Stimulated activated CD4-positive, alpha-beta T cell treated with anti-CD3 and anti-CD28 coated beads, Interleukin-2, amount 100 ng/mL, for 4 hours (primary cell): Measurements from ENCODE around the gene IFI27.

ENCODE experiments used
- DNase-seq: peaks from one replicate; pipeline ENCODE4 v3.0.0-alpha.2; 2020; ENCODE audit warnings: low read depth

The IFI27 gene

DNA sequence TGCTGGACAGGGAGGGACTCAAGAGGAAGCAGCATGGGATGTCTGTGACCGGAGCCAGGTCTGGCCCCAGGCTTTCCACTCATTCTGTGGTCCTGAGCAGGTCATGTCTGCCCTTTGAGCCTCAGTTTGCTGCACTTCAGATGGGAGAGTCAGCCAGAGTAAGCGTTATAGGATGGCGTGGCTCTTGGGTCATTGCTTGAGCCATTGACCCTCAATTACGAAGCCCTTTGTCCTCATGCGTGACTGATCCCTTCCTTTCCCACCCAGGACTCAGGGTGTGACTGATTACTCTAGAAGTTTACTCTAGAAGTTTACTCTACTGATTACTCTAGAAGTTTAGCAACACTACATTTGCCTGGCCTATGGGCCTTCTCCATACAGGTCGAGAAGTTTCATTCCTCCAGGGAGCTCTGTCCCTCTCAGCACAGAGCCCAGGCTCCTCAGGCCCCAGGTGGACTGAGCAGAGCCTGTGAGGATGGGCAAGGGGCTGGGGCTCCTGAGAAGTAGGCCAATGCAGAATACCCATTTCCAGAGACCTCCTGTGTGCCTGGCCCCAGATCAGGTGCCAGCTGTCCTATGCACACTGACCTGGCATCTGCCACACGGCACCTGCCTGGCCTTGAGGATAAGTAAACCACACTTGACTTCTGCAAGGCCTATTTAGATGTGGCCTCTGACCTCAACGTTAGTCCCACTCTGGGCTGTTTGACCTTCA lies 7.6 kb upstream of the IFI27 start:
- DNase-seq: no peak

DNA sequence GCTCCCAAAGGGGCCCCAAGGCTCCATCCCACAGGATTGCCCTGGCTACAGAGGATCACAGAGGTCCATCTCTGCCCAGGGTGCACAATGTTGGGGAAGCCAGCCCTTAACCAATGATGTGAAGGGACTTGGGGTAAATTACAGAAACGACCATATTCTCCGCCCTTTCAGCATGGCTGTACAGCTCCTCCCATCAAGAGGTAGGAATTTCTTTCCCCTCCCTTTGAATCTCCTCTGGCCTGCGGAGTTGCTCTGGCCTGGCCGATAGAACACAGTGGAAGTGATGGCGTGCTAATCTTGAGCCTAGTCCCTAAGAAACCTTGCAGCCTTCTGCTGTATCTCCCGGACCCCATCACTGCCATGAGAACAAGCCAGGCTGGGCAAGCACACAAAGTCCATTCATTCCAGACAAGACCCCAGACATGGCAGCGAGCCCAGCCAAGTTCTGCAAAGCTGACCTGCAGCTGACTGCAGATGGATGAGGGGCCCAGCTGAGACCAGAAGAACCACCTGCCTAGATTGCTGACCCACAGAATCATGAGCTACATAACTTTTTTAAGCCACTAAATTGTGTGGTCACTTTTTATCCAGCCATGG lies 6.9 kb upstream of the IFI27 start:
- no peak for DNase-seq

DNA sequence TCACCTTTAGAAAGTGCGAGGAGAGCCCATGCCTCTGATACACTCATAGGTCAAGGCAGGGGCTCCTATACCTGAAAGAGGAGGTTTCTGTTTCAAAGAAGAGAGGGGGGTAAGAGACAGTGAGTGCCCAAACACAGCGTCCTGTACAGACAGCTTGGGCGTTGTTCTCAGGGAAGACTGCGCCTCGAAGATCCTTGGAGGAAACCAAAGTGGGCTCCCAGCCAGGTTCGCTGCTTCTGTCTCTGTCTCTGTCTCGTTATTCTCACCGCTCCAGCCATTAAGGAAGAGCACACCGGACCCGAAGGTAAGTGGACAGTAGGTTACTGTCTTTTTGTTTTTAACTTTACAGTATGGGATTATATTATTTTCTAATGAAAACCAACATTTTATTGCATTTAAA lies 5.8 kb upstream of the IFI27 start:
- no peak for DNase-seq

DNA sequence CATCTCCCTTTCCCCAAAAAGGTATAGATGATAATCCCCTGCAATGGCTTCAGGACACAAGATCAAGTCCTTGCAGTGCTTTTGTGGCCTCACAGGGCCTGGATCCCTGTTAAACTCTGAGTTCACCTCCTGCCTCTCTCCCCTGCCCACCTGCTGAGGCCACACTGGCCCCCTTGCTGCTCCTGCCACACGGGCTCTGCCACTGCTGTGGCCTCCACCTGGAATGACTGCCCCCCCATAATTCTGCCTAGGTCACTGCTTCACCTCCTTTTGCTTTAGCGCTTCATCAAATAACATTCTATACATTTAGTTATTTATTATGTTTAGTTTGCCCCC lies 653 bp upstream of the IFI27 start:
- no peak for DNase-seq

DNA sequence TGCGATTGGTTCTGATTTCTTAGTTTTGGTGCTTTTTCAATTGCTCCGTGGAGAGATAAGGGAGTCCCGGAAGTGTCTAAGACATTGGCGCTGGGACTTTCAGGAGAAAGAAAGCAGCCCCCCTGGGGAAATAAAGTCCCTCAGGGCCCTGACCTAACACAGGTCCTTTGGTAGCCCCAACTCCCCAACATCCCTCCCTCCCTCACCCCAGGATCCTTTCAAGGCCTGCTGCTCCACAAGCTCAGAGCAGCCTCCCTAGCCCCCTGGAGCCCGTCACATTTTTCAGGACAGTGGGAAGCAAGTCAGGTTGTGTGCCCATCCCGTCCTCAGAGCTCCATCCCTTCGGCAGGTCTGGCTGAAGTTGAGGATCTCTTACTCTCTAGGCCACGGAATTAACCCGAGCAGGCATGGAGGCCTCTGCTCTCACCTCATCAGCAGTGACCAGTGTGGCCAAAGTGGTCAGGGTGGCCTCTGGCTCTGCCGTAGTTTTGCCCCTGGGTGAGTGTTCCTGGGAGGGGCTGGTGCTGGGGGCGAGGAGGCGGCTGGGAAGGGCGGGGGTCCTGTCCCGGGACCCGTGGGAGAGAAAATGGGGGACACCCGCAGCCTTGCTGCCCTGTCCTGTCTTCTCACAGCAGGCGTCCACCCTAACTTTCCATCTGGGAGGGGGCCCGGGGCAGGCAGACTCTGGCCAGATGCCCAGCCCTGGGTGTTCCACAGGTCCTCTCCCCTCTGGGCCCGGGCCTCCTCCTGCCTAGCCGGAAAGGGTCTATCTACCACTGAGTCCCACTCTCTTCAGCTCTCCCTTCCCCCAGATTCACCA lies 950 bp downstream of the IFI27 start:
- DNase-seq: no peak

DNA sequence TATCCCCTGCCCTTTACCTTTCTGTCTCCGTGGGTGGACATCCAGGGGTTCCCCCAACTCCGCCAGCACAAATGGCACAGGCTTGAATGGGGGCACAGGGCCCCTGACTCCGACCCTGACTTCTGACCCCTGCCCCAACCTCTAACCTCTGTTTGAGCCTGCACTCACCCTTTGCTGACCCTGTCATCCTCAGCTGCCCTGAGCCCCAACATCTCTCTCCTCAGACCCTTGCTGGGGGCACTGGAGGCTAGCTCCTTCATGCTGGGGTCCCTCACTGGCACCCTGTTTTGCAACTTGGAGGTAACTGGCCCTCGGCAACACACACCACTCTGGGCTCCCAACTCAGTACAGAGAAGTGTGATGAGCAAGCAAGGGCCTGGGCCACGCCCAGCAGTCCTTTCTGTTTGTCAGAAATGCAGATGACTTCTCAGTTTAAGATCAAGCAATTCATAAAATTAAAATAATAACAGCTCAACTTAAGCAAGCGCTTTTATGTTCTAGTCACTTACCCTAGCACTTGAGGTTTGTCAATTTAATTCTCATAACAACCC lies 2.1 kb downstream of the IFI27 start:
- DNase-seq: no peak

DNA sequence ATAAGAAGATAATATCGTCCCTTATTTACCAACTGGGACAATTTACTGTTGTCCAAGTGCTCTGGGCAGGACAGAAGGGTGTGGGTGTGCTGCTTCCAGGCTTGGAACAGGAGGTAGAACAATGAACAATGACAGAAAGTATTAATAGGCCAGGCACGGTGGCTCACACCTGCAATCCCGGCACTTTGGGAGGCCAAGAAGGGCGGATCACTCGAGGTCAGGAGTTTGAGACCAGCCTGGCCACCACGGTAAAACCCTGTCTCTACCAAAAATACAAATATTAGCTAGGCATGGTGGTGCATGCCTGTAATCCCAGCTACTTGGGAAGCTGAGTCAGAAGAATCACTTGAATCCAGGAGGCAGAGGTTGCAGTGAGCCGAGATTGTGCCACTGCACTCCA lies 2.5 kb downstream of the IFI27 start:
- no peak for DNase-seq

DNA sequence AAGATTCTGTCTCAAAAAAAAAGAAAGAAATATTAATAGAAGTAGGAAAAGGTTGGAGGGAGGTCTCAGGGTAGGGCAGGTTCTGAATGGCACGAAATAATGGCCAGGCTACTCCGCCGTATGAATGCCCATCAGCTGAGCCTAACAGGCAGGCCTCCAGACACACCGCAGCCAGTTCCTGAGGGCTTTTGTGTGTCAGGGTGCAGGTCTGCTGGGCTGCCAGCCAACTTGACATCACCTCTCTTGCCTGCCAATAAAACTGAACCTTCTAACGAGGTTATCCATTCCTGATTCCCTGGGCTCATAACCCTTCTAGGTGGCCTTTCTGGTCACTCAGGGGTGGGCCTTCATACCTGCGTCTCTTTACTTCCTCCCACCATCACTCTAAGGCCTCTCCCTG lies 3.0 kb downstream of the IFI27 start:
- DNase-seq: no peak

DNA sequence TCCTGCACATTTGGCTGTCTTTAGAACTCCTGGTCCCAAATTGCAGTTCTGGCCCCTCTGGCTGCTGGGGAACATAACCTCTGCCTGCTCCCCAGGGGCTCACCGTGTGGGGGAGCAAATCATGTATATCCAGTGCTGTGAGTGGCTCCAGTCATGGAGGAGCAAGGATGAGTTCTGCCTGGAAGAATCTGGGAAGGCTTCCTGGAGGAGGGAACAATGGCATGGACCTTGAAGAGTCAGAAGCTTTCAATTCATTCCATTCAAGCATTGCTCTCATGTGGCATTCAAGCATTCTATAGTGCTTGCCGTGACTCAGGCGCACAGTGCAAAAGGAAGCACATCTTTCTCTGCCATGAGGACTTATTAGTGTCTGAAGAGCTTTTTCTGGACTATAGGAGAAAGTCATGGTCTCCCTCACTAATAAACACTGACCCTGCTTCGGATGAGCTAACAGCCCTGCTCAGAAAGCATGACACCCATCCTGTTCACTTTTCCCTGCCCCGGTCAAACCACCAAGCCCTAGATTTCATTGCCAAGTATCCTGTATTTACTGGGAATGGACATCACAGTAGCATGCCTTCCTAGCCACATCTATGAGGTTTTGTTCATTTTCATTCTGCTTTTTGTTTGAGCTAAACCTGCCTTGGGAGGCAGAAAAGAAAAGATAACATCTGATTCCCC lies 3.5 kb downstream of the IFI27 start:
- DNase-seq: no peak

DNA sequence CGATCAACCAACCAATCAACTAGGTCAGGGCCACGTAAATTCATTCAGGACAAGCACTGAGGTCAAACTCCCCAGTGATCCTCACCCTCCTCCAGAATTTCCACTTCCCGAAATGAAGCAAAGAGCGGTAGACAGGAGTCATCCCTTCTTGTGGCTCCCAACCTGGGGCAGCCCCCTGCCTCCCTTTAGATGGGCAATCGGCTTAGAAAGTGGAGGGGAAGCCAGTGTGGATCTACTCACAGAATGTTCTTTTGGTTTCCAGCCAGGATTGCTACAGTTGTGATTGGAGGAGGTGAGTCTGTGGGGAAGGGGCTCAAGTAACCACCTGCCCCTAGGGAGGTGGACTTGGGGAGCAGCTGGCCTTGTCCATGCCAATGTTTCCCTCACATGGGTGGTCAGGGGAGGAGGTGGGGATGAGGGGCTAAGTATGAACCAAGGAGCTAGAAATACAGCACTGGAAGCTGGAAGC lies 4.1 kb downstream of the IFI27 start:
- no peak for DNase-seq

DNA sequence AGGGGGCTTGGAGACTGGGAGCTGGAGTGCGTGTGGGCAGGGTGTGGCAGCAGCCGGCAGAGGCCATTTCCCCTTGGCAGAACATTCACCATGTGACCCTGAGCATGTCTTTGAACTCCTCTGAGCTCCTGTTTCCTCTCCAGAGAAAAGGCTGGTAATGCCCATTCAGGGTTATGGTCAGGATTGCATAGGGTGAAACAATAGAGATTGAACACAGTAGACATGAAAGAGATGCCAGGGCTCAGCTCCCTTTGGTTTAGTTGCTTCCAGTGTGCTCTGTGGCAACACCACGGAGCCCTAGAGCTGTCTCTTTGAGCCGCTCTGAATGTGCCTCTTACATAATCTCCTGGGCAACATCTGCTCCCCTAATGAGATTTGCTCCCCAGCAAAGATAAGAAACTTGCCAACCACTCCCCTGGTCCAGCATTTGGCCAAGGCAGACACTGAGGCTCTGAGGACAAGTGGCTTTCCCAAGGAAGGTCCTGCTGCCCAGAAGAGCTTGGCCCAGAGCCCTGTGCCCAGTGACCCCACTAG lies 4.6 kb downstream of the IFI27 start:
- no peak for DNase-seq

DNA sequence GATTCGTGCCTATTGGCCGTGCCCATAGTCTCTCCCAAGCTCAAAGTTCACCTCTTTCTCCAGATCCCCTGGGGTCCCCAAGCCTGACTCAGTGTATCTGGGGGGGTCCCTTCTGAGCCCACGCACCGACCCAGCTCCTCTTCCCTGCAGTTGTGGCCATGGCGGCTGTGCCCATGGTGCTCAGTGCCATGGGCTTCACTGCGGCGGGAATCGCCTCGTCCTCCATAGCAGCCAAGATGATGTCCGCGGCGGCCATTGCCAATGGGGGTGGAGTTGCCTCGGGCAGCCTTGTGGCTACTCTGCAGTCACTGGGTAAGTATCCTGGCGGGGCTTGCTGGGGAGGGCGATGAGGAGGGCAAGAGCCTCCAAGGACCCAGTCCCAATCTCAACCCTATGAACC lies 5.1 kb downstream of the IFI27 start:
- DNase-seq: no peak

DNA sequence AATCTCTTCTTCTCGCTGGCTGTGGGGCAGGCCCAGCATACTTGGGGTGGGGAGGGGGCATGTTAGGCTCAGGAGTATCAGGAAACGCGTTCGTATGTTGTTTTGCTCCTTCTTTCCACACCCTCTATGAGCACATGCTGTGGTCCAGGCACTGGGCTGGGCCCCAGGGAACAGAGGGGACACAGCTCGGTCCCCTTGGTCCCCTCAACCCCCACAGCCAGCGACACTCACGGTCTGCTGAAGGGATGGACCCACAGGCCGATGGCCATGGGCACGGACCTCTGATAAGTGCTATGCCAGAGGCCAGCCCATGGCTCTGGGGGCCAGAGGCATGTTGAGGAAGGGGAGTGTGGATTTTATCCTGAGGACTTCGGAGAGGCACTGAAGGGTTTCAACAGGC lies 6.2 kb downstream of the IFI27 start:
- DNase-seq: no peak

DNA sequence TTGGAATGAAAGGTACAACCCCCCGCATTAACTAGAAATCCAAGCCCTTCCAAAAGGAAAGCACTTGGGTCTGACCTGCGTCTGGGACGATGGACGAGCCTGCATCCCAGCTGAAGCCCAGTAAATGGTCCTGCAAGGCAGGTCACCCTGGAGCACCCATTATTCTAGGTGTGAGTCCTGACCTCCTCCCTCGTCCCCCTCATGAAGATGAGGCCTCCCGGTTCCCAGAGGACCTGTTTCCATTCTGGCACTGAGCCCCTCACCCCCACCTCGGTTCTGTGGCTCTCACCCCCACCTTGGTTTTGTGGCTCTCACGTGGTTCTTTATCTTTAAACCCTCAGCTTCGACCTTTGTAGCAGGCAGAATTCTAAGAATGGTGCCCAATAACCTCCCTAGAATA lies 7.3 kb downstream of the IFI27 start:
- no peak for DNase-seq

DNA sequence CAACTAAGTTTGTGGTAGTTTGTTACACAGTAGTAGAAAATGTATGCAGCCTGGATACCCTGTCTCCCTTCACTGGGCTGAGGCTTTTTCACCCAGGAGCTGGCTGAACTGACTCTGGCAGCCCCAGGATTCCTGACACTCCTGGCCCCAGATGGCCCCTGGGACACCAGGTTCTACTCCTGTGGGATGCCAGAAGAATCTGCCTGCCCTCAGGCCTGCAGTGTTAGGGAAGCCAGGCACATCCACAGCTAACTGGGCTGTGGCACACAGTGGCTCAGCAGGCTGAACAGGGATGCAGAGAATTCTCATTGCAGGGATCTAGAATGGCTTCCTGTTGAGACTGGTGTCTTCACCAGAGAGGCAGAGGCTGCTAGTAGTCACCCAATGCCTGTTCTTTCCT lies 8.5 kb downstream of the IFI27 start:
- DNase-seq: no peak

DNA sequence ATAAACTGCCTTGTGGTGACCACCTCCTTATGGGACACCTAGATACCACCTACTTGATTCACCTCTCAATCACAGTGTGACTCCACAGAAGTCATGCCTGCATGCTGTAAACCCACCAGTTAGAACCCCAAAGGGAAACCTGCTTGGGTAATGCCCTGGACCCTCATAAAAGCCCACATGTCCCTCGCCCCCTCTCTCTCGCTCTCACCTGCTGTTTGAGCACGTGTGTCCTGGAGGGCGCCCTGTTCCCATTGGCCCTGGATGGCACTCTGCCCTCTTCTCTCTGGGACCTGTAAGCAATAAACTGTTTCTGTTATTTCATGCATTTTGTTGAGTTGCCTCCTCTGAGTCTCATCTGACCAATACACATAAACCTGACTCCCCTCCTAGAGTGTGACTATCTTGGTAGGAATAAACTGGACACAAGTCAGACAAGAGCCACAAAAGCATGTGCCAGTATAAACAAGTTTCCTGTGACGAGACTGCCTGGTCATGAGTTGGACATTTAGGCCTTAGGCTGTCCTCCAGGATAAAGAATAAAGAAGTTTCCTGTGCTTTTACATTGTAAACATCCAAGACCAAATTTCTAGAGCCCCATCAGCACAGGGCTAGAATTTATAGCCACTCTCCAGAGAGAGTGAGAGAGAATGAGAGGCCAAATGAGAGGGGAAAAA lies 10.3 kb downstream of the IFI27 start:
- DNase-seq: no peak

DNA sequence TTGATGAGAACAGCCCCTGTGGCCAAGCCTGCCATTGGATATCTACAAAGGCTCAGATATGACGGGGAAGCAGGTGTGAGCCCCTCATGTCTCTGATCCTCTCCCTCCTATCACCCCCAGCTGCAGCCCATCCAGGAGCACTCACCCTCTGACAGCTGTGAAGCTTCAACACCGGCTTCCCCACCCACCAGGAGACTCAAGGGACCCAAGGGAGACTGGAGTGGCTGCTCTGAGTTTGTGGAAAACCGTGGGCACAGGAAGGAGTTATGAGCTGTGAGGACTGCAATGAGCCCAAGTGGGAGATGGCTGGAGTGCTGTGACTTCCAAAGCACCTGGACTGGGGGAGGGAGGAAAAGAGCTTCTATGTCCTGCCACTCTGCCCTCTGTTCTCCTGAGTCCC lies 10.9 kb downstream of the IFI27 start:
- DNase-seq: no peak

DNA sequence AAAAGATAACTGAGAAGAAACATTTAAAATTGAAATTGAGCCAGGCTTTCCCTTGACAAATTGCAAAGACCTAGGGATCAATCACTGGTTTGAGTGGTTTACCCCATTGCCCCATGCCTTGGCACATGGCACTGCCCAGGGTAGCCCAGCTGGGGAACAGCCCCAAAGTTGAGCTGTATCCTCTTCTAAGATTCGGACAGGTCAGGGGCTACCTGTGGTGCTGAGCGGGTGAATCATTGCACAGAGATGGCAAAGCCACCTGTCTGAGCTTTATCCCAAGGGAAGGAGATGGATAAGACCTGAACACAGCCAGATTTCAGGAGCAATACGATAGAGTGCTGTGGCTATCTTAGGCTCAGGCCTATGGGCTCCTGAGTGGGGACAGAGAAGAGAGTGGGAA lies 11.9 kb downstream of the IFI27 start:
- DNase-seq: no peak

DNA sequence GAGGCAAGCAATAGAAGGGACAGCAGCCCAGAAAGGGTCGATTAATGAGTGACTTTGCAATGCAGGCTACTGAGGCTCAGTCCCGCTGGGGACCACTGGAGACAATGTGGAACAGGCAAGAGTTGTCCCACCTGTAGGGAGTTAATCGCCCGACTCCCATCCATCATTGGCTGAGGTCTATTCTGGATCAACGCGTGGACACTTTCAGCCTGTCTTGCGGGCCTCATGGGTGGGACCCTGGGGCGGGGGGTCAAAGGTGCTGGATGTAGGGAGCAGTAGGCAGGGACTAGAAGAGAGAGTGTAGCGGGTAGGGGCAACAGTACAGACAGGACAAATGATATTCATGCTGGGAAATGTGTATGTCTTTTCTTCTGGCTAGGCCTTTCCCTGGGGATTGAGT lies 12.8 kb downstream of the IFI27 start:
- DNase-seq: no peak

DNA sequence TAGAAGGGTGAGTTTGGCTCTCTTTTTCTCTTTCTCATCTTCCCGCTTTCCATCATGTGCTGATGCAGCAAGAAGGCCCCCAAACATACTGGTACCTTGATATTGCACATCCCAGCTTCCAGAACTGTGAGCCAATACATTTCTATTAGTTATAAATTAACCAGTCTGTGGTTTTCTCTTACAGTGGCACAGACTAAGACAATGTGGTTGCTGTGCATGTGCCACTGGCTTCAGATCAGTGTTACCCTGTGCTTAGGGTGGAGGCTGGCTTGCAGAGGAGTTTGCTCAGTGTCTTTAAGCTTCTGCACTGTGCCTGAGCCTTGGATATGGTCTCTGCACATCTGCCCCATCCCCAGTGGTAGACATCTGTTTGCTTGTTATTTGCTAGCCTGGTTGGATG lies 13.3 kb downstream of the IFI27 start:
- DNase-seq: no peak

DNA sequence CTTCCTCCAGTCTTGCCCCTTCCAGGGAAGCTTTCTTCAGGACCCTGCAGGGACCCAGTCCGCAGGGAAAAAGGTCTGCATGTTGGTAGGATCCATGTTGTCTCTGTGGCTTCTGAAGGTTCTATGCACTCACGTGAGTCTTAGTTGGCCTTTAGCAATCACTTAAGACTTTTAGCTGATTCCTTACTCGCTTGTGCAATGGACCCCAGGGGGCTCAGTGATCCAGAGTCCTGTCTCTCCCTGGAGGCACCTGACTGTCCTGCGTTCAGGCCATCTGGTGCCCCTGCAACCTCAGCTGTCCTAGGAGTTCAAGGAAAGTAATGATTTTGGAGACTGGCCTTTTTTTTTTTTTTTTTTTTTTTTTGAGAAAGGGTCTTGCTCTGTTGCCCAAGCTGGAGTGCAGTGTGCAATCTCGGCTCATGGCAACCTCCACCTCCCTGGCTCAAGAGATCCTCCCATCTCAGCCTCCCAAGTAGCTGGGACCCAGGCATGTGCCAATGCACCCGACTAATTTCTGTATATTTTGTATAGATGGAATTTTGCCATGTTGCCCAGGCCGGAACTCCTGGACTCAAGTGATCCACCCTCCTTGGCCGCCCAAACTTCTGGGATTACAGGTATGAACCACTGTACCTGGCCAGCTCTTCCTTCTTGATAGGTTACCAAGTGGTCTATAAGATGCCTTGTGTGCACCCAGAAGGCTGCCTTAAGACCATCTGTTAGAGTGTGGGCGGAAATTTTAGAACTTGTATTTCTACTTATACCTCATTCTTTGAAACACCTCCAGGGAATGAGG lies 14.2 kb downstream of the IFI27 start:
- DNase-seq: no peak
